Activated CD4-positive, alpha-beta T cell treated with anti-CD3 and anti-CD28 coated beads, Interleukin-2, amount 10 ng/mL, durations not matched to agents 7 days and 5 days (primary cell): ENCODE results near the gene TMEM141. TPM values are rescaled to one million over a fixed set of nuclear protein-coding genes. Genes with fewer than 3 reads are reported as not detected.
"Not testable (repeated sequence)": the region's sequence is repeated elsewhere in the genome, so short reads cannot be mapped to it uniquely, and the experiment has no call there.

Experiments
- CTCF ChIA-PET: fragments of 350-600 bp; sonication (Branson Sonifier 250); formaldehyde crosslinking; loops from one replicate; lab custom pipeline; 2021; ENCODE audit warnings: antibody characterized with exemption; lab: Charles Lee
- POLR2A ChIA-PET: fragments of 350-600 bp; sonication (Branson Sonifier 250); formaldehyde crosslinking; loops from one replicate; lab custom pipeline; 2021; ENCODE audit warnings: antibody characterized with exemption; lab: Charles Lee
- DNase-seq: peaks from one replicate; pipeline ENCODE4 v3.0.0-alpha.2; 2020
- H3K27ac Mint-ChIP-seq: one replicate; pipeline ENCODE4 v1.8.0; 2021; ENCODE audit warnings: mild to moderate bottlenecking, moderate library complexity, mixed read lengths
- H3K27me3 Mint-ChIP-seq: one replicate; pipeline ENCODE4 v1.8.0; 2021; ENCODE audit warnings: mixed read lengths
- H3K36me3 Mint-ChIP-seq: one replicate; pipeline ENCODE4 v1.8.0; 2021; ENCODE audit warnings: low read depth, mixed read lengths
- H3K4me1 Mint-ChIP-seq: one replicate; pipeline ENCODE4 v1.8.0; 2021; ENCODE audit warnings: mixed read lengths
- H3K4me3 Mint-ChIP-seq: one replicate; pipeline ENCODE4 v1.8.0; 2021; ENCODE audit warnings: mild to moderate bottlenecking, moderate library complexity, mixed read lengths
- H3K9me3 Mint-ChIP-seq: one replicate; pipeline ENCODE4 v1.8.0; 2021; ENCODE audit warnings: mixed read lengths
- microRNA-seq: library from miRNA; unstranded; fragments of <30 nt; microRNA quantifications from one replicate; pipeline ENCODE4 v1.2.0, GENCODE V29; 2021; ENCODE audit warnings: borderline microRNAs expressed, borderline replicate concordance
- total RNA-seq, 2 experiments: library from RNA; stranded (reverse); gene quantifications; one replicate each; pipeline ENCODE4 v1.2.3, GENCODE V29; 2021

The TMEM141 gene
- total RNA-seq, 2 experiments from 2014 or later = 28.5 to 38.5 TPM

DNA sequence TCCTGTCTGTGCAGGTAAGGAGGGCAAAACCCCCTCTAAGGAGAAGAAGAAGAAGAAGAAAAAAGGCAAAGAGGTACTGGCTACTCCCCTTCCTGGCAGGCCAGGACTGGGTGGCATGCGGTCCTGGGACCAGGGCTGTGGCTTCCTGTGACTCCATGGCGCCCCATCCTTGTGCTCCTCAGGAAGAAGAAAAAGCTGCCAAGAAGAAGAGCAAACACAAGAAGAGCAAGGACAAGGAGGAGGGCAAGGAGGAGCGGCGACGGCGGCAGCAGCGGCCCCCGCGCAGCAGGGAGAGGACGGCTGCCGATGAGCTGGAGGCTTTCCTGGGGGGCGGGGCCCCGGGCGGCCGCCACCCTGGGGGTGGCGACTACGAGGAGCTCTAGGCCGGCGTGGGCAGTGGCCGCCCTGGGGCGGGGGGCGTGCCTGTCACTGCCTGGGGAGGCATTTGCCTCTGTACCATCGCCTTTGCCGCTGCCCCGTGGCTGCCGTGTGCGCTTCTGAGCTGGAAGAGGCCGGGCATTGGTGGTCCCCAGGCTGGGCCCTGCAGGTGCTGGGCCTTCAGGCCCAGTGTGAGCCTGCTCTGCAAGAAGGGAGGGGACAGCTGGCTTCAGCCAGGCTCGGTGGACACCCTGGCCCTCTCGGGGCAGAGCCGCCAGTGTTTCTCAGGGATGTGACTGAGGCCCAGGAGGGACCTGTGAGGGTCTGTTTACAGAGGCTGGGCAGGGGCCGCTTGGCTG, 49.2 kb downstream of the TMEM141 start:
- CTCF ChIA-PET = interaction anchor here (0.6 to 2.1 kb wide), 3 partner anchors 41 to 195 kb away, joined by 3 to 5 read pairs (median 4); no protein-coding TSS in a partner anchor
- peak overlapping the region; percentile 78 for H3K27ac Mint-ChIP-seq
- H3K4me3 Mint-ChIP-seq = no peak overlapping the region

DNA sequence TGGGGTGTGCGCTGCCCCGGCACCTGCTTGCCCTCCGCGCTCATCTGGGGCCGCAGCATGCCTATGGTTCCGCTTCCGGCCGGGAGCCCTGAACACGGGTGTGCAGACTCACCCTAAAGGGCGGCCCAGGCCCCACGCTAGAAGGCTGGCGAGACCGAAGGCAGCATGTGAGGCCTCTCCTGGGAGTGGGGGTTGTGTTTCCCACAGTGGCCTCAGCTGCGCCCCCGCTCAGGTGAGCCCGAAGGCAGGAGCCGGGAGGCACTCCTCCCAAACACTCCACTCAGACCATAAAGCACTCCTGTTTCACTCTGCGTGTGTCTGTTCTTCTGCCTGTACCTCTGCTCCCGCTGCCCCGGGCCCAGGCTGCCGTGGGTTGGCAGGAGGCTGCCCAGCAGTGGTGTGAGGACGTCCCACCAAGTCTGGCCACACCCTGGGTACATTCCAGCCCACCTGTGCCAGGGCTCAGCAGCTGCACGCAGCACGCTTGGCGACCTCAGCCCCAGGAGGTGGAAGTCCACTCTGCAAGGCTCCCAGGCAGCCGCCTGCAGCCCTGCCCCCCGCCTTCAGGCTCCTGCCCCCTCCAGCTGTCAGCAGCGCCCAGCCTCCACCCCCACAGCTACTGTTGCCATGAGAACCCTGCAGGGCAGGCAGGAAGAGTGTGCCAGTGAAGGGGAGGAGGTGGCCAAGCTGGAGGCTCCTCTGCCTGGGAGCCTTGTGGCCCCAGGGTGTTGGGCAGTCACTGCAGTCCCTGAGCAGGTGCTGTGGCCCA, 49.9 kb downstream of the TMEM141 start:
- H3K27ac Mint-ChIP-seq = peak overlapping the region; percentile 25

More for the DNA sequence above, 49.2 kb downstream of the TMEM141 start:
- Mint-ChIP-seq H3K36me3 (peaks cover 6% of the 10 kb centered on the region), H3K9me3 (no peaks in the 10 kb centered on the region), H3K4me1 (peaks cover 10% of the 10 kb centered on the region), H3K27me3 (peaks cover 5% of the 10 kb centered on the region)
- no peak for DNase-seq
- POLR2A ChIA-PET = no interaction called here

DNA sequence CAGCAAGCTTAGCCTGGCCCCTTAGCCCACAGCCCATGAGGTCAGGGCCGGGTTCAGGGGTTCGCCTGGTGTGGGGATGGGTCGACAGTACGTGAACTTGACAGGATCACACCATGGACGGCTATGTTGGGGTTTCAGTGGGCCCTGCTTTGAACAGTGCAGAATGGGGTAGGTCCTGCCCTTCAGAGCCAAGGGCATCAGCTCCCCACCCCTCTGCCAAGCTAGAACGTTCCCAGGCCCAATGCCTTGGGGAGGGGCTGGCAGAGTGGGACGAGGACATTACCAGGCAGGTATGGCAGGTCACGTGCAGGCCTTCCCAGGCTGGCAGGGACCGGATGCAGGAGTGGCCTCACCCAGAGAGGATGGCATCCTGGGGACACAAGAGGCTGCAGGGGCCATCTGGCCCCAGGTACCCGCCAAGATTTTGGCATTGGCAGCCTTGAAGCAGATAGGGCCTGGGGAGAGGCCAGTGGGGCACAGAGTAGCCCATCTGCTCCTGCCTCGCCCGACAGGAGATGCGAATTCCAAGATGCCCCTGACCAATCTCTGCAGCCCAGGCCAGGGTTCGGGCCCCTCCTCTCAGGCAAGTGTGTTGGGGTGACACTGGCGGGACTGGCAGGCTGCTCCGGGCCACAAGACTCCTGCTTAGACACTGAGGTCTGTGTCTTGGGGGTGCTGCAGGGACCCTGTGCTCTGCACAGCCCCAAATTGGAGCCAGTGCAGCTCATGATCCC, 50.7 kb downstream of the TMEM141 start:
- peaks cover 10% of the 10 kb centered on the region for H3K27me3 Mint-ChIP-seq
- H3K27ac Mint-ChIP-seq = not testable (repeated sequence)
- POLR2A ChIA-PET = interaction anchor here (0.6 to 0.7 kb wide), 2 partner anchors 51 to 317 kb away, joined by 3 read pairs; partner anchors contain the start of gene TMEM141

More for the DNA sequence above, 49.9 kb downstream of the TMEM141 start:
- peaks cover 10% of the 10 kb centered on the region for H3K4me1 Mint-ChIP-seq
- ChIA-PET CTCF (interaction anchor here (1.1 to 2.3 kb wide), 9 partner anchors 9 to 194 kb away, joined by 3 to 19 read pairs (median 6); no protein-coding TSS in a partner anchor), POLR2A (no interaction called here)
- no peaks in the 10 kb centered on the region for H3K9me3 Mint-ChIP-seq
- no peak for DNase-seq
- H3K4me3 Mint-ChIP-seq = no peak overlapping the region
- H3K36me3 Mint-ChIP-seq = peaks cover 6% of the 10 kb centered on the region
- H3K27me3 Mint-ChIP-seq = peaks cover 6% of the 10 kb centered on the region

DNA sequence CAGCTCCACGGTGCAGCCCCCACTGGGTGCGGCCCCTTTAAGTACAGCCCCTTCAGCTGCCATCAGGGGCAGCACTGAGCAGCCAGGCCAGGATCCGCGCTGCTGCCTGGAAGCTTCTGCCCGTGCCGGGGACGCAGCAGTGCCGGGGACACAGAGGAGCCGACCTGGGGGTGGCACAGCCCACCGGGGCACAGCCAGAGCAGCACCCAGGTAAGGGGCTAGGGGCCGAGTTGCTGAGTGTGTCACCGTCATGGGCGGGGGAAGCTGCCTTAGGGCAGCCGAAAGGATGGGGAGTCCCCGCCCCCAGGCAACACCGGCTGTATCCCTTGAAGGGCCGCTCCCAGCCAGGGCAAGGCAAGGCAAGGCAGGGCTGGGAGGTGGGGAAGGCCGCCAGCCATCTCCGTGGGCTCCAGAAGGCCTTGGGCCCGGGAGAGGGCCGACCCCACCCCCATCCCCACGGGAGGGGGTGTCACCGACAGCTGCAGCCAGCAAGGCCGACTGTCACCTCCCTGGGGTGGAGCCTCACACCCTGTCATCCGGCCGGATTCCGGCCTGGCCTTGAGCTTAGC, 51.3 kb downstream of the TMEM141 start, which contains the start of gene AJM1:
Gene AJM1 (plus strand): TSS at position 99 of the 569 bp plus-strand sequence. CDS start 1,937 bp downstream, outside the sequence.
- H3K4me1 Mint-ChIP-seq = peaks cover 16% of the 10 kb centered on the region
- CTCF ChIA-PET = interaction anchor here (0.6 to 3.2 kb wide), 52 partner anchors 9 to 247 kb away, joined by 3 to 23 read pairs (median 4); partner anchors contain the start of genes ABCA2, CLIC3, FBXW5 and MAMDC4

More for the DNA sequence above, 50.7 kb downstream of the TMEM141 start:
- H3K36me3 Mint-ChIP-seq, H3K9me3 Mint-ChIP-seq, DNase-seq: not testable (repeated sequence)
- CTCF ChIA-PET = interaction anchor here (0.6 to 3.2 kb wide), 45 partner anchors 8 to 248 kb away, joined by 3 to 23 read pairs (median 5); partner anchors contain the start of genes ABCA2, CLIC3, FBXW5 and MAMDC4
- H3K4me3 Mint-ChIP-seq = peak overlapping the region; percentile 75
- H3K4me1 Mint-ChIP-seq = peaks cover 14% of the 10 kb centered on the region

More for the DNA sequence above, 51.3 kb downstream of the TMEM141 start, which contains the start of gene AJM1:
- peak; percentile 82 for DNase-seq
- peaks cover 11% of the 10 kb centered on the region for H3K27me3 Mint-ChIP-seq
- peak within 1 kb of the TSS; percentile 75 for H3K4me3 Mint-ChIP-seq
- peak within 1 kb of the TSS; percentile 27 for H3K27ac Mint-ChIP-seq
- POLR2A ChIA-PET = interaction anchor here (0.6 to 0.7 kb wide), 2 partner anchors 52 to 318 kb away, joined by 3 read pairs; partner anchors contain the start of gene TMEM141
- H3K36me3 Mint-ChIP-seq, H3K9me3 Mint-ChIP-seq: not testable (repeated sequence)

Small RNAs within 50 kb of the gene (microRNA-seq; reads per million reads assigned to microRNA genes)
- gene MIR4292 = not detected
- not detected for gene MIR6722

Other genes with a start within 250 kb of the TMEM141 start
- gene NOTCH1, start 245.3 kb upstream of the TMEM141 start, total RNA-seq = 10 to 100 TPM; 73.6 to 74.4 TPM
- gene EGFL7, start 128.4 kb upstream of the TMEM141 start, total RNA-seq = under 1 TPM; 0.22 to 0.31 TPM
- 10 to 100 TPM; 15.0 to 17.0 TPM for gene AGPAT2, start 103.9 kb upstream of the TMEM141 start, total RNA-seq
- gene DIPK1B, start 78.8 kb upstream of the TMEM141 start, total RNA-seq = not detected
- gene LCN10, start 48.4 kb upstream of the TMEM141 start, total RNA-seq = not detected
- gene LCN6, start 42.8 kb upstream of the TMEM141 start, total RNA-seq = not detected
- not detected for gene LCN8, start 33.1 kb upstream of the TMEM141 start, total RNA-seq
- gene LCN15, start 26.8 kb upstream of the TMEM141 start, total RNA-seq = not detected
- gene CCDC183, start 5.0 kb downstream of the TMEM141 start, total RNA-seq = 1 to 10 TPM in 1 of 2 experiments, under 1 TPM in 1; 0.97 to 1.1 TPM
- 100 to 1,000 TPM in 1 of 2 experiments, 10 to 100 TPM in 1; 95.5 to 109 TPM for gene RABL6, start 16.6 kb downstream of the TMEM141 start, total RNA-seq
- 1 to 10 TPM; 4.0 to 4.1 TPM for gene AJM1, start 51.1 kb downstream of the TMEM141 start, total RNA-seq
- gene PHPT1, start 58.1 kb downstream of the TMEM141 start, total RNA-seq = 10 to 100 TPM; 90.1 to 99.4 TPM
- 10 to 100 TPM; 12.4 to 14.4 TPM for gene MAMDC4, start 61.0 kb downstream of the TMEM141 start, total RNA-seq
- gene EDF1, start 75.0 kb downstream of the TMEM141 start, total RNA-seq = 100 to 1,000 TPM; 290 to 291 TPM
- gene TRAF2, start 95.2 kb downstream of the TMEM141 start, total RNA-seq = 10 to 100 TPM; 39.4 to 49.4 TPM
- 100 to 1,000 TPM; 116 to 123 TPM for gene FBXW5, start 153.4 kb downstream of the TMEM141 start, total RNA-seq
- gene C8G, start 153.9 kb downstream of the TMEM141 start, total RNA-seq = 1 to 10 TPM in 1 of 2 experiments, under 1 TPM in 1; 0.85 to 1.8 TPM
- gene LCN12, start 160.9 kb downstream of the TMEM141 start, total RNA-seq = 1 to 10 TPM; 3.1 to 3.5 TPM
- 10 to 100 TPM; 22.1 to 24.0 TPM for gene PTGDS, start 186.2 kb downstream of the TMEM141 start, total RNA-seq
- under 1 TPM; 0.48 to 0.67 TPM for gene LCNL1, start 191.6 kb downstream of the TMEM141 start, total RNA-seq
- 10 to 100 TPM; 80.2 to 98.4 TPM for gene PAXX, start 201.1 kb downstream of the TMEM141 start, total RNA-seq
- 1 to 10 TPM; 2.6 to 4.4 TPM for gene CLIC3, start 205.2 kb downstream of the TMEM141 start, total RNA-seq
- gene ABCA2, start 236.9 kb downstream of the TMEM141 start, total RNA-seq = 10 to 100 TPM; 67.7 to 70.3 TPM
- gene FUT7, start 240.7 kb downstream of the TMEM141 start, total RNA-seq = 10 to 100 TPM in 1 of 2 experiments, 1 to 10 TPM in 1; 8.9 to 10.3 TPM